Caco-2 (cell line): ENCODE data around the gene IL17RB. TPM values are rescaled to one million over a fixed set of nuclear protein-coding genes. Genes with fewer than 3 reads are reported as not detected.

Experiments used
- BruUV-seq: library from RNA; stranded (reverse); fragments of 400-500 nt; replicated peaks from 2 replicates; lab custom pipeline; 2021; lab: Mats Ljungman, UMichigan
- CTCF ChIA-PET: fragments of 300-600 bp; sonication (Branson Sonifier 250); formaldehyde crosslinking; loops from one replicate; lab custom pipeline; 2022; ENCODE audit warnings: antibody characterized with exemption; lab: Charles Lee
- POLR2A ChIA-PET: fragments of 300-600 bp; sonication (Branson Sonifier 250); formaldehyde crosslinking; loops from one replicate; lab custom pipeline; 2022; ENCODE audit warnings: antibody characterized with exemption; lab: Charles Lee
- DNase-seq, 2 experiments: peaks; one replicate each; pipeline versions ENCODE4 v3.0.0 to v3.0.0-alpha.2; 2020 to 2022
- H3K27me3 ChIP-seq: replicated peaks from 2 replicates; pipeline ENCODE4 v1.6.0; 2011; ENCODE audit warnings: low read length; ENCODE audit not compliant: control insufficient read depth, insufficient read depth
- H3K36me3 ChIP-seq: 2 replicates; pipeline ENCODE4 v1.5.1; 2011; ENCODE audit warnings: low read length; ENCODE audit not compliant: control insufficient read depth, insufficient read depth
- H3K4me1 ChIP-seq: fragments of 250-450 bp; sonication (Bioruptor Pico); 2 replicates; pipeline ENCODE4 v1.5.1; 2020; ENCODE audit warnings: mild to moderate bottlenecking
- H3K4me3 ChIP-seq: 2 replicates; pipeline ENCODE4 v1.5.1; 2011; ENCODE audit warnings: low read depth, mild to moderate bottlenecking, control low read depth, low read length
- H3K9me3 ChIP-seq: fragments of 250-450 bp; sonication (Bioruptor Pico); 2 replicates; pipeline ENCODE4 v1.5.1; 2020; ENCODE audit warnings: mild to moderate bottlenecking, moderate library complexity
- H3K27ac Mint-ChIP-seq: one replicate; pipeline ENCODE4 v1.8.0; 2022; ENCODE audit warnings: mixed read lengths; ENCODE audit not compliant: unreplicated experiment
- H3K27me3 Mint-ChIP-seq: one replicate; pipeline ENCODE4 v1.8.0; 2022; ENCODE audit warnings: mixed read lengths; ENCODE audit not compliant: insufficient read depth, unreplicated experiment
- H3K36me3 Mint-ChIP-seq: one replicate; pipeline ENCODE4 v1.8.0; 2022; ENCODE audit warnings: mild to moderate bottlenecking, mixed read lengths; ENCODE audit not compliant: insufficient read depth, unreplicated experiment
- H3K4me1 Mint-ChIP-seq: one replicate; pipeline ENCODE4 v1.8.0; 2022; ENCODE audit warnings: low read depth, mixed read lengths; ENCODE audit not compliant: unreplicated experiment
- H3K4me3 Mint-ChIP-seq: one replicate; pipeline ENCODE4 v1.8.0; 2022; ENCODE audit warnings: mild to moderate bottlenecking, moderate library complexity, mixed read lengths; ENCODE audit not compliant: unreplicated experiment
- H3K9me3 Mint-ChIP-seq: one replicate; pipeline ENCODE4 v1.8.0; 2022; ENCODE audit warnings: mixed read lengths; ENCODE audit not compliant: unreplicated experiment
- CTCF ChIP-seq, 2 experiments: fragments of 200-600 bp in 1 of 2; IDR thresholded peaks; 1 replicate in 1 of 2; 2 replicates in 1 of 2; pipeline versions ENCODE4 v1.5.1 to v1.8.0; 2011 to 2022; ENCODE audit warnings: antibody characterized with exemption in 1 of 2, control low read depth in 1 of 2, inconsistent platforms in 1 of 2, low read depth in 1 of 2, low read length in 1 of 2, mild to moderate bottlenecking in 1 of 2, moderate library complexity in 1 of 2; ENCODE audit not compliant: insufficient read depth in 1 of 2, severe bottlenecking in 1 of 2, unreplicated experiment in 1 of 2
- intact Hi-C: fragments of 100-400 bp; cut with micrococcal nuclease; formaldehyde crosslinking; loops from one replicate; pipeline ENCODE4 v1.10.0; 2022; ENCODE audit not compliant: unreplicated experiment
- total RNA-seq: library from RNA; stranded (reverse); gene quantifications from 2 replicates; pipeline ENCODE4 v1.2.3, GENCODE V29; 2022

Gene IL17RB
- total RNA-seq, 1 experiment from 2014 or later: 27.5 TPM

- Histone ChIP-seq H3K36me3 (peaks cover 4% of the 10 kb centered on the region), H3K4me1 (peaks cover 3% of the 10 kb centered on the region), H3K27me3 (no peaks in the 10 kb centered on the region), H3K4me3 (no peak overlapping the region), H3K9me3 (no peaks in the 10 kb centered on the region)
- Mint-ChIP-seq H3K4me1 (no peaks in the 10 kb centered on the region), H3K27me3 (no peaks in the 10 kb centered on the region), H3K4me3 (no peak overlapping the region), H3K36me3 (peaks cover 34% of the 10 kb centered on the region), H3K9me3 (no peaks in the 10 kb centered on the region), H3K27ac (no peak overlapping the region)
- intact Hi-C loops: no loop called here
- ChIA-PET CTCF (no interaction called here), POLR2A (no interaction called here)
- DNase-seq: no peak
- no peak for TF ChIP-seq CTCF (IDR thresholded peaks at IDR 0.05; ENCODE audit: insufficient read depth in 1 of 2, low read depth in 1 of 2, low read length in 1 of 2, severe bottlenecking in 1 of 2, unreplicated experiment in 1 of 2)
- BruUV-seq: no TSS peak
These were observed 9.0 kb upstream of the IL17RB start for GRCh38 chr3:53837331-53837730.

GRCh38 chr3:53841296-53841695 lies 5.1 kb upstream of the IL17RB start:
- intact Hi-C loops: loop anchor here (10.0 kb wide), 1 partner anchor 116 kb away; no protein-coding TSS in a partner anchor
- Histone ChIP-seq H3K27me3 (no peaks in the 10 kb centered on the region), H3K4me3 (no peak overlapping the region), H3K9me3 (no peaks in the 10 kb centered on the region), H3K36me3 (0 out of 2 replicates have a peak, but pooled peaks cover 1% of the 10 kb centered on the region), H3K4me1 (peaks cover 32% of the 10 kb centered on the region)
- DNase-seq: no peak
- H3K27ac Mint-ChIP-seq: no peak overlapping the region
- no peaks in the 10 kb centered on the region for H3K9me3 Mint-ChIP-seq
- H3K36me3 Mint-ChIP-seq: peaks cover 32% of the 10 kb centered on the region
- no peak overlapping the region for H3K4me3 Mint-ChIP-seq
- H3K27me3 Mint-ChIP-seq: no peaks in the 10 kb centered on the region
- TF ChIP-seq CTCF (IDR thresholded peaks at IDR 0.05; ENCODE audit: insufficient read depth in 1 of 2, low read depth in 1 of 2, low read length in 1 of 2, severe bottlenecking in 1 of 2, unreplicated experiment in 1 of 2): peak; percentile 10 to 24
- H3K4me1 Mint-ChIP-seq: peaks cover 10% of the 10 kb centered on the region
- ChIA-PET CTCF (interaction anchor here (0.7 kb wide), 1 partner anchor 434 kb away, joined by 3 read pairs; no protein-coding TSS in a partner anchor), POLR2A (no interaction called here)
- BruUV-seq: no TSS peak

GRCh38 chr3:53842436-53843194 lies 3.8 kb upstream of the IL17RB start:
- CTCF ChIA-PET: interaction anchor here (0.6 to 1.1 kb wide), 2 partner anchors 49 to 127 kb away, joined by 3 read pairs; partner anchors contain the start of gene SELENOK
- Mint-ChIP-seq H3K4me1 (peaks cover 10% of the 10 kb centered on the region), H3K4me3 (peak overlapping the region; percentile 89), H3K36me3 (peaks cover 28% of the 10 kb centered on the region), H3K9me3 (no peaks in the 10 kb centered on the region), H3K27ac (peak overlapping the region; percentile 93), H3K27me3 (no peaks in the 10 kb centered on the region)
- Histone ChIP-seq H3K36me3 (no peaks in the 10 kb centered on the region), H3K9me3 (no peaks in the 10 kb centered on the region), H3K4me1 (peaks cover 32% of the 10 kb centered on the region), H3K4me3 (no peak overlapping the region), H3K27me3 (no peaks in the 10 kb centered on the region)
- peak; percentile 23 to 83 for TF ChIP-seq CTCF (IDR thresholded peaks at IDR 0.05; ENCODE audit: insufficient read depth in 1 of 2, low read depth in 1 of 2, low read length in 1 of 2, severe bottlenecking in 1 of 2, unreplicated experiment in 1 of 2)
- intact Hi-C loops: loop anchor here (10.0 kb wide), 1 partner anchor 118 kb away; no protein-coding TSS in a partner anchor
- peak; percentile 88 to 91 for DNase-seq
- POLR2A ChIA-PET: no interaction called here
- no TSS peak for BruUV-seq
